ENCODE results near the gene GBX2.

GRCh38 chr2:236124182-236124893 lies 43.8 kb downstream of the GBX2 start:
- no peak for TF ChIP-seq CTCF (IDR thresholded peaks at IDR 0.05 in 4 of 5, conservative IDR thresholded peaks at IDR 0.05 in 1 of 5)
- no peak for TF ChIP-seq POLR2A (IDR thresholded peaks at IDR 0.05)

Measured in gastrocnemius medialis (tissue), 4 donors.